ENCODE results near the gene CCDC138. TPM values are rescaled to one million over a fixed set of nuclear protein-coding genes. Genes with fewer than 3 reads are reported as not detected.

CCDC138 gene
- total and polyA plus RNA-seq, 9 donors: 4.4 to 9.9 (median 5.7) TPM

- H3K4me3 ChIP-seq (ENCODE audit: low read length): no peak overlapping the region
- DNase-seq: no peak
- no CpG with 5 or more reads among the region's 5 CpGs for WGBS (ENCODE audit: insufficient coverage)
- peaks cover 12% of the 10 kb centered on the region for H3K9me3 ChIP-seq (replicated peaks; ENCODE audit: control insufficient read depth, low read depth, low read length)
- H3K4me1 ChIP-seq (ENCODE audit: control insufficient read depth, insufficient read depth, low read length): no peaks in the 10 kb centered on the region
- H3K27me3 ChIP-seq (ENCODE audit: control insufficient read depth, insufficient read depth, low read length): no peaks in the 10 kb centered on the region
- H3K36me3 ChIP-seq (ENCODE audit: control insufficient read depth, insufficient read depth, low read length): peaks cover 2% of the 10 kb centered on the region
- H3K27ac ChIP-seq (ENCODE audit: low read length): no peak overlapping the region
Observed at GRCh38 chr2:108824316-108825070, 37.9 kb downstream of the CCDC138 start.

GRCh38 chr2:108825254-108825653, 38.7 kb downstream of the CCDC138 start:
- DNase-seq: peak; percentile 32
- H3K4me3 ChIP-seq (ENCODE audit: low read length): no peak overlapping the region
- H3K9me3 ChIP-seq (replicated peaks; ENCODE audit: control insufficient read depth, low read depth, low read length): peaks cover 6% of the 10 kb centered on the region
- H3K4me1 ChIP-seq (ENCODE audit: control insufficient read depth, insufficient read depth, low read length): no peaks in the 10 kb centered on the region
- peaks cover 2% of the 10 kb centered on the region for H3K36me3 ChIP-seq (ENCODE audit: control insufficient read depth, insufficient read depth, low read length)
- H3K27me3 ChIP-seq (ENCODE audit: control insufficient read depth, insufficient read depth, low read length): no peaks in the 10 kb centered on the region
- WGBS (ENCODE audit: insufficient coverage): no CpG with 5 or more reads among the region's 4 CpGs
- H3K27ac ChIP-seq (ENCODE audit: low read length): no peak overlapping the region

DNA sequence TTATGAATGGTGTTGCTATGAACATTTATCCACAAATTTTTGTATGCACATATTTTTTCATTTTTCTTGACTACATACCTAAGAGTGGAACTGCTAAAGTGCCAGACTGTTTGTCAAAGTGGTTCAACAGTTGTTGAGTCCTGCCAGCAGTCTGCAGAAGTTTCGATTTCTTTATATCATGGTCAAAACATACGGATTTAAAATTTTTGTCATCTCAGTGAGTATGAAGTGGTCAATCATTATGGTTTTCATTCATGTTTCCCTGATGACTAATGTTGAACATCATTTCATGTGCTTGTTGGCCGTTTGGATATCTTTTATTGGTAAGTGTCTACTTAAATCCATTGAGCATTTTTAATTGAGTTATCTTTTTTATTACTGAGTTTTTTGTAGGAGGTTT, 39.2 kb downstream of the CCDC138 start:
- peak; percentile 50 for DNase-seq

GRCh38 chr2:108829578-108830310, 43.2 kb downstream of the CCDC138 start:
- WGBS (ENCODE audit: insufficient coverage): 71% methylated on average over 1 of the region's 4 CpGs
- Histone ChIP-seq H3K4me1 (ENCODE audit: control insufficient read depth, insufficient read depth, low read length) (no peaks in the 10 kb centered on the region), H3K27ac (ENCODE audit: low read length) (no peak overlapping the region), H3K27me3 (ENCODE audit: control insufficient read depth, insufficient read depth, low read length) (no peaks in the 10 kb centered on the region), H3K4me3 (ENCODE audit: low read length) (no peak overlapping the region), H3K9me3 (replicated peaks; ENCODE audit: control insufficient read depth, low read depth, low read length) (no peaks in the 10 kb centered on the region), H3K36me3 (ENCODE audit: control insufficient read depth, insufficient read depth, low read length) (no peaks in the 10 kb centered on the region)
- no peak for DNase-seq

More for the DNA sequence above, 39.2 kb downstream of the CCDC138 start:
- 100% methylated on average over 2 of the region's 3 CpGs for WGBS (ENCODE audit: insufficient coverage)
- Histone ChIP-seq H3K4me1 (ENCODE audit: control insufficient read depth, insufficient read depth, low read length) (no peaks in the 10 kb centered on the region), H3K27me3 (ENCODE audit: control insufficient read depth, insufficient read depth, low read length) (no peaks in the 10 kb centered on the region), H3K36me3 (ENCODE audit: control insufficient read depth, insufficient read depth, low read length) (peaks cover 2% of the 10 kb centered on the region), H3K9me3 (replicated peaks; ENCODE audit: control insufficient read depth, low read depth, low read length) (peaks cover 2% of the 10 kb centered on the region), H3K27ac (ENCODE audit: low read length) (no peak overlapping the region), H3K4me3 (ENCODE audit: low read length) (no peak overlapping the region)

- no peaks in the 10 kb centered on the region for H3K4me1 ChIP-seq (ENCODE audit: control insufficient read depth, insufficient read depth, low read length)
- no peaks in the 10 kb centered on the region for H3K36me3 ChIP-seq (ENCODE audit: control insufficient read depth, insufficient read depth, low read length)
- H3K27ac ChIP-seq (ENCODE audit: low read length): no peak overlapping the region
- H3K4me3 ChIP-seq (ENCODE audit: low read length): no peak overlapping the region
- no peaks in the 10 kb centered on the region for H3K27me3 ChIP-seq (ENCODE audit: control insufficient read depth, insufficient read depth, low read length)
- no peak for DNase-seq
- H3K9me3 ChIP-seq (replicated peaks; ENCODE audit: control insufficient read depth, low read depth, low read length): peaks cover 2% of the 10 kb centered on the region
Observed at GRCh38 chr2:108833219-108833618, 46.6 kb downstream of the CCDC138 start.

DNA sequence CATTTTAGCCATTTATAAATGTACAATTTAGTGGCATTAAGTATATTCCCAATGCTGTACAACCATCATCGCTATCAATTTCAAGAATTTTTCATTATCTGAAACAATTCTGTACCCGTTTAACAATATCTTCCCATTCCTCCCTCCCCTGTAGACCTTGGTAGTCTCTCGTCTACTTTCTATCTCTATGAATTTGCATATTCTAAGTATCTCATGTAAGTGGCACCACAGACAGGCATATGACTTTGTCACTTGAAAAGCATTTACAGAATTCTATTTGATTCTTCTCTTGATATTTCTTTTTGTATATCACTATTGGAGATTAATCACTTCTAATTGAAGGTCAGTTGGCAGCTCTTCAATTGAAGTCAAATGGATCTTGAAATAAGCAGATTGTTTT, 48.0 kb downstream of the CCDC138 start:
- Histone ChIP-seq H3K9me3 (replicated peaks; ENCODE audit: control insufficient read depth, low read depth, low read length) (peaks cover 2% of the 10 kb centered on the region), H3K27ac (ENCODE audit: low read length) (no peak overlapping the region), H3K4me1 (ENCODE audit: control insufficient read depth, insufficient read depth, low read length) (no peaks in the 10 kb centered on the region), H3K4me3 (ENCODE audit: low read length) (no peak overlapping the region), H3K36me3 (ENCODE audit: control insufficient read depth, insufficient read depth, low read length) (no peaks in the 10 kb centered on the region), H3K27me3 (ENCODE audit: control insufficient read depth, insufficient read depth, low read length) (no peaks in the 10 kb centered on the region)
- WGBS (ENCODE audit: insufficient coverage): no CpG with 5 or more reads among the region's 3 CpGs
- no peak for DNase-seq

- Histone ChIP-seq H3K4me1 (ENCODE audit: control insufficient read depth, insufficient read depth, low read length) (no peaks in the 10 kb centered on the region), H3K27ac (ENCODE audit: low read length) (no peak overlapping the region), H3K27me3 (ENCODE audit: control insufficient read depth, insufficient read depth, low read length) (no peaks in the 10 kb centered on the region), H3K4me3 (ENCODE audit: low read length) (no peak overlapping the region), H3K9me3 (replicated peaks; ENCODE audit: control insufficient read depth, low read depth, low read length) (peaks cover 2% of the 10 kb centered on the region), H3K36me3 (ENCODE audit: control insufficient read depth, insufficient read depth, low read length) (no peaks in the 10 kb centered on the region)
- WGBS (ENCODE audit: insufficient coverage): no CpG with 5 or more reads among the region's 1 CpG
- no peak for DNase-seq
Observed at GRCh38 chr2:108835040-108835439, 48.5 kb downstream of the CCDC138 start.

DNA sequence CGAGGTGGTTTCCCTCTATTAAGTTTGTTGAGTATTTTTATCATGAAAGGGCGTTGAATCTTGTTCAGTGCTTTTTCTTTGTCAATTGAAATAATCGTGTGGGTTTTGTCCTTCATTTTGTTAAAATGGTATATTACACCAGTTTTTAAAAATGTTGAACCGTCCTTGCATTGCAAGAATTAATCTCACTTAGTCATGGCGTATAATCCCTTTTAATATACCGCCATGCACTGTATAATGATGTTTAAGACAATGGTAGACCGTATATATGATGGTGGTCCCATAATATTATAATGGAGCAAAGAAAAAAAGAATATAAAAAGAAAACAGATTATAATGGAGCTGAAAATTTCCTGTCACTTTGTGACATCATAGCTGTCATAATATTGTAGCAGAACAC, 50.6 kb downstream of the CCDC138 start:
- H3K4me1 ChIP-seq (ENCODE audit: control insufficient read depth, insufficient read depth, low read length): no peaks in the 10 kb centered on the region
- DNase-seq: no peak
- H3K4me3 ChIP-seq (ENCODE audit: low read length): no peak overlapping the region
- no peaks in the 10 kb centered on the region for H3K36me3 ChIP-seq (ENCODE audit: control insufficient read depth, insufficient read depth, low read length)
- WGBS (ENCODE audit: insufficient coverage): no CpG with 5 or more reads among the region's 7 CpGs
- H3K9me3 ChIP-seq (replicated peaks; ENCODE audit: control insufficient read depth, low read depth, low read length): peaks cover 5% of the 10 kb centered on the region
- no peaks in the 10 kb centered on the region for H3K27me3 ChIP-seq (ENCODE audit: control insufficient read depth, insufficient read depth, low read length)
- no peak overlapping the region for H3K27ac ChIP-seq (ENCODE audit: low read length)

DNA sequence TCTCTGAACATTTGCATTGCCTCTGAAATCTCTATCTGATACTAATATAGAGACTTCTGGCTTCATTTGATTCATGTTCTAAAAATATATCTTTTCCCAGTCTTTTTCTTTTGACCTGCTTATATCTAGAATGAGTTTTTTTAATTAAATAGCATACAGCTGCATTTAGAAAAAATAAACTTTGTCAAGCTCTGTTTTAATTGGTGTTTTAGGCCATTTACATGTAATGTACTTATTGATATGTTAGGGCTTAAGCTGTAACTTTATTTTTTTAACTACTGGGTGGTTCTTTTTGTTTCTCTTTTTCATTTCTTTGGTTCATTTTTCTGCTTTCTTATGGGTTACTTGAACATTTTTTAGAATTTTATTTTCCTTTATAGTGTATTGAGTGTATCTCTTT, 54.9 kb downstream of the CCDC138 start:
- Histone ChIP-seq H3K27ac (ENCODE audit: low read length) (no peak overlapping the region), H3K4me3 (ENCODE audit: low read length) (no peak overlapping the region), H3K4me1 (ENCODE audit: control insufficient read depth, insufficient read depth, low read length) (no peaks in the 10 kb centered on the region), H3K27me3 (ENCODE audit: control insufficient read depth, insufficient read depth, low read length) (no peaks in the 10 kb centered on the region), H3K9me3 (replicated peaks; ENCODE audit: control insufficient read depth, low read depth, low read length) (peaks cover 5% of the 10 kb centered on the region), H3K36me3 (ENCODE audit: control insufficient read depth, insufficient read depth, low read length) (no peaks in the 10 kb centered on the region)
- no peak for DNase-seq

- Histone ChIP-seq H3K27ac (ENCODE audit: low read length) (no peak overlapping the region), H3K4me1 (ENCODE audit: control insufficient read depth, insufficient read depth, low read length) (no peaks in the 10 kb centered on the region), H3K4me3 (ENCODE audit: low read length) (no peak overlapping the region), H3K27me3 (ENCODE audit: control insufficient read depth, insufficient read depth, low read length) (no peaks in the 10 kb centered on the region), H3K36me3 (ENCODE audit: control insufficient read depth, insufficient read depth, low read length) (no peaks in the 10 kb centered on the region), H3K9me3 (replicated peaks; ENCODE audit: control insufficient read depth, low read depth, low read length) (peaks cover 2% of the 10 kb centered on the region)
- DNase-seq: no peak
Observed at GRCh38 chr2:108845923-108846322, 59.4 kb downstream of the CCDC138 start.

All from muscle of leg (tissue), 11 donors.